ENCODE measurements around the gene SH3BGRL2.
"Not testable (repeated sequence)": the region's sequence is repeated elsewhere in the genome, so short reads cannot be mapped to it uniquely, and the experiment has no call there.

The SH3BGRL2 gene

GRCh38 chr6:79613912-79614311, 17.2 kb upstream of the SH3BGRL2 start:
- DNase-seq (ENCODE audit: extremely low read depth in 1 of 2, low read depth in 1 of 2): no peak

- DNase-seq (ENCODE audit: extremely low read depth in 1 of 2, low read depth in 1 of 2): no peak
Measured at GRCh38 chr6:79614326-79615305, 16.5 kb upstream of the SH3BGRL2 start.

GRCh38 chr6:79617518-79617941, 13.6 kb upstream of the SH3BGRL2 start:
- no peak for DNase-seq (ENCODE audit: extremely low read depth in 1 of 2, low read depth in 1 of 2)

GRCh38 chr6:79618425-79618824, 12.7 kb upstream of the SH3BGRL2 start:
- not testable (repeated sequence) for DNase-seq (ENCODE audit: extremely low read depth in 1 of 2, low read depth in 1 of 2)

- no peak for DNase-seq (ENCODE audit: extremely low read depth in 1 of 2, low read depth in 1 of 2)
Measured at GRCh38 chr6:79621579-79621978, 9.6 kb upstream of the SH3BGRL2 start.

GRCh38 chr6:79622364-79622763, 8.8 kb upstream of the SH3BGRL2 start:
- DNase-seq (ENCODE audit: extremely low read depth in 1 of 2, low read depth in 1 of 2): no peak

GRCh38 chr6:79623106-79623505, 8.0 kb upstream of the SH3BGRL2 start:
- no peak for DNase-seq (ENCODE audit: extremely low read depth in 1 of 2, low read depth in 1 of 2)

- DNase-seq (ENCODE audit: extremely low read depth in 1 of 2, low read depth in 1 of 2): no peak
Measured at GRCh38 chr6:79625746-79626145, 5.4 kb upstream of the SH3BGRL2 start.

GRCh38 chr6:79626811-79627210, 4.3 kb upstream of the SH3BGRL2 start:
- DNase-seq (ENCODE audit: extremely low read depth in 1 of 2, low read depth in 1 of 2): no peak

- DNase-seq (ENCODE audit: extremely low read depth in 1 of 2, low read depth in 1 of 2): no peak
Measured at GRCh38 chr6:79627422-79627821, 3.7 kb upstream of the SH3BGRL2 start.

GRCh38 chr6:79628466-79629288, 2.5 kb upstream of the SH3BGRL2 start:
- no peak for DNase-seq (ENCODE audit: extremely low read depth in 1 of 2, low read depth in 1 of 2)

- no peak for DNase-seq (ENCODE audit: extremely low read depth in 1 of 2, low read depth in 1 of 2)
Measured at GRCh38 chr6:79630380-79630882, 698 bp upstream of the SH3BGRL2 start.

- no peak for DNase-seq (ENCODE audit: extremely low read depth in 1 of 2, low read depth in 1 of 2)
Measured at GRCh38 chr6:79631693-79632172, 604 bp downstream of the SH3BGRL2 start.

GRCh38 chr6:79632580-79632979, 1.5 kb downstream of the SH3BGRL2 start:
- no peak for DNase-seq (ENCODE audit: extremely low read depth in 1 of 2, low read depth in 1 of 2)

GRCh38 chr6:79634491-79635231, 3.5 kb downstream of the SH3BGRL2 start:
- no peak for DNase-seq (ENCODE audit: extremely low read depth in 1 of 2, low read depth in 1 of 2)

- DNase-seq (ENCODE audit: extremely low read depth in 1 of 2, low read depth in 1 of 2): no peak
Measured at GRCh38 chr6:79635232-79635543, 4.1 kb downstream of the SH3BGRL2 start.

- DNase-seq (ENCODE audit: extremely low read depth in 1 of 2, low read depth in 1 of 2): no peak
Measured at GRCh38 chr6:79636673-79637072, 5.5 kb downstream of the SH3BGRL2 start.

GRCh38 chr6:79640146-79641111, 9.3 kb downstream of the SH3BGRL2 start:
- DNase-seq (ENCODE audit: extremely low read depth in 1 of 2, low read depth in 1 of 2): no peak

- DNase-seq (ENCODE audit: extremely low read depth in 1 of 2, low read depth in 1 of 2): no peak
Measured at GRCh38 chr6:79646006-79646405, 14.9 kb downstream of the SH3BGRL2 start.

GRCh38 chr6:79646561-79646960, 15.4 kb downstream of the SH3BGRL2 start:
- no peak for DNase-seq (ENCODE audit: extremely low read depth in 1 of 2, low read depth in 1 of 2)
